ENCODE data around the gene CDKN1B.

The CDKN1B gene

DNA sequence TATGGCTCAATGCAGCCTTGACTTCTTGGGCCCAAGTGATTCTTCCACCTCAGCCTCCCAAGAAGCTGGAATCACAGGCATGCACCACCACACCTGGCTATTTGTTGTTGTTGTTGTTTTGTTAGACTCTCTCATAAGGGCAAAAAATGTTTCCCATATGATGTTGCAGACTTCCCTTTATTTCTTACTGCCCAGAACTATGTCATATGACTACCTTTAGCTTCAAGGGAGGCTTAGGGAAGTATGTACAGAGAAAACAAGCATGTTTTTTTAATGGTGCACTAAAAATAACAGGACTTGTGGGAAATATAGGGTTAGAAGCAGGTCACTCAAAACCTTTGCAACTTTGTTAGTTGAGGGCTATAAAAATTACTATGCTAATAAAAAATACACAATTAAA, 16.9 kb upstream of the CDKN1B start:
- no peak for DNase-seq (ENCODE audit: low read depth in 4 of 4, low spot score in 1 of 4)

DNA sequence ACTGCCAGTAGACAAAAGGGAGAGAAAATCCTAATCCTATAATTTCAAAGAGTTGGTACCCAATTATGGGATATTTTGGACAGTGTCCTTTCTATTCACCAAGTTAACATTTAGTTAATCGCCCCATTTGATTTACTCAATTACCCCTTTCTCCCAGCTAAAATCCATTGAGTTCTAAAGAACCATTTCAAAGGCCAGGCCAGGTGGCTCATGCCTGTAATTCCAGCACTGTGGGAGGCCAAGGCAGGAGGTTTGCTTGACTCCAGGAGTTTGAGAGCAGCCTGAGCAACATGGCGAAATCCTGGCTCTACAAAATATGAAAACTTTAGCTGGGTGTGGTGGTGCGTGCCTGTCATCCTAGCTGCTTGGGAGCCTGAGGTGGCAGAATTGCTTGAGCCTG, 15.7 kb upstream of the CDKN1B start:
- no peak for DNase-seq (ENCODE audit: low read depth in 4 of 4, low spot score in 1 of 4)

DNA sequence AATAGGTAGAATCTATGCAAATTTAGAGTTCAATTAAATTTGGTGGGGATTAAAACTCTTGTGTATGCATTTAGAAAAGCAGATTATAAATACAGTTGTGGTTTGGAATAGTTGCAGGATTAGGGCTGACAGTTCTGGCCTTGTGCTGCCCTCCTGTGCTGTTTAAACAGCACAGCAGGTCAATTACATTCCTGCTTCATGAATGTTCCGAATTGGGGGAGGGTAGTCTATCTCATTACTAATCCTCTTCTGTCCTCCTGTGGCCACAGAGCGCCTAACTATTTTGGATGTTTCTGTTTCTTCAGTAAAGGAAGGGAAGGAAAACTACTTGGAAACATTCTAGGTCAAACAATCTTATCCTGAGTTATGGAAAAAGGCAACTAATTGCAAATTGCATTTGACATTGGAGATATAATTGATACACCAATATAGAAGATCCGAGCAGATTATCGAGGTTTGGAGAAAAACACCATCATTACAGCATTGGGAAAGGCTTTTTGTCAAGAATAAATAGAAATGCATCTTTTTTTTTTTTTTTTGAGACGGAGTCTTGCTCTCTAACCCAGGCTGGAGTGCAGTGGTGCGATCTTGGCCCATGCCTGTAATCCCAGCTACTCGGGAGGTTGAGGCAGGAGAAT, 12.5 kb upstream of the CDKN1B start:
- no peak for DNase-seq (ENCODE audit: low read depth in 4 of 4, low spot score in 1 of 4)

DNA sequence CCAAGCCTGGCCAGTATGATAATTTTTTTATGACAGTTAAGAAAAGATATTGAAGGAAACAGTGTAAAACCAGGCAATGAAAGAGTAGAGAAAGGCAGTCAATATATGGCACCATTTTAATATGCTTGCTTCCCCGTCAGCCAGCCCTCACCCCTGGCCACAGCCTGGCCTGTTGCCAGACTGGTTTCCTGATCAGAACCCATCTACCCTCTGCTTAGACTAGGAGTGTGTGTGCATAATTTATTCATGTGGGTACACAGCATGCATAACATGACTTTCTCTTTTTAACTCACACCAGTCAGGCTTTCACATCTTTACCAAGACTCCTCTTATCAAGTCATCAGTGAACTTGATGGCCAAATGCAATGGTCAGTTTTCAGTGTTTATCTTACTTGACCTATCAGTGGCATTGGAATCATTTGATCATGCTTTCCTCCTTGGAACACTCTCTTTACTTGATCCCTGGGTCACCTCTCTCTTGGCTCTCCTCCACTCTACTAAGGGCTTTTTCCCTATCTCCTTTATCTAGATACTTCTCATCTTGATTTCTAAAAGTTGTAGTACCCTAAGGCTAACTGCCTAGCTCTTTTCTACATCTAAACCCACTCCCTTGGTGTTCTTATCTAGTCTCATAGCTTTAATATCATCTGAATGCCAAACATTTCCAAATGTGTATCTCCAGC, 11.2 kb upstream of the CDKN1B start:
- no peak for DNase-seq (ENCODE audit: low read depth in 4 of 4, low spot score in 1 of 4)

DNA sequence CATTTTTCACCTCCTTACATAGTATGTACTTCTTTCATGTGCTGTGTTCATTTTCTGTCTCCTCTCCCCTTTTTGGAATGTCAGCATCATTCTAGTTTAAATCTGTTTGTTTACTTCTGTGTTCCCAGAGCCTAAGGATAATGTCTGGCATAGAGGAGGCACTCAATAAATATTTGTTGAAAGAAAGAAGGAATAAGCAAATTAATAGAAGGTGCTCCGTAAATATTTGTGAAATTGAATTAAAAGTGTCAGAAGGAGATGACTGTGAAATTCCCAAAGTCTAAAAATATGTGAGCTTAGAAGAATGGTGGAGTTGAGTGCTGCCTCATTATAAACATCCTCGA, 3.3 kb upstream of the CDKN1B start:
- no peak for DNase-seq (ENCODE audit: low read depth in 4 of 4, low spot score in 1 of 4)

DNA sequence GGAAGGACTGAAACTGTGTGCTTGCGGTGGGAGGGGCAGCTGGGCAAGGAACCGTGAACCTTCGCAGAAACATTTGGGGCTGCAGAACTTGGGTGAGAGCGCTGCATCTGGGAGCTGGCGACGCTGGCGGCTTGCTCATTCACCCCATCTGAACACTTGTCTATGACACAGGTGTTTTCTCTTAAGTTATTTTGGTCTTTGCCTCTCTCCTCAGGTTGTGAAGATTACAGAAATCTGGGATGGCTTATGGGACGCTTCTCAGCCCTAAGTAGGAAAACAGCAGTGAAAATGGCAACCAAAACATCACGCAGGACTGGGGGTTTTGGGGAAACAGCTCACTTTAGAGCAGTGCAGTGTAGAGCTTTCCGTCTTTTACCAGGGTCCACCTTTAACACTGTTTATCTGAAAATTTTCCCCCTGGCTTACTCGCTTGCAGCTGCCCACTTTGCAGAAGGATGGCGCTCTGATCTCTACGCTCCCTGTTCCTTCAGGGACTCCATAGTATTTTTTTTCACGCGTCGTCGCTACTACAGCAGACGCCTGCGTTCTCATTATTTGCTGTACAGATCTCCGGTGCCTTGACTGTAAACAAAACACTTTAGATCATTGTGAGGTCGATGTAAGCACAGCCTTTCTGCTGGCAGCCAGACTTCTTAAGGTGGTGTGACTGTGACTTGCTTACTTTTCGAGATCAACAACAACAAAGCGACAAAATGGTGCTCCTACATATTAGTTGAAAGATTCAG, 2.7 kb upstream of the CDKN1B start:
- no peak for DNase-seq (ENCODE audit: low read depth in 4 of 4, low spot score in 1 of 4)

DNA sequence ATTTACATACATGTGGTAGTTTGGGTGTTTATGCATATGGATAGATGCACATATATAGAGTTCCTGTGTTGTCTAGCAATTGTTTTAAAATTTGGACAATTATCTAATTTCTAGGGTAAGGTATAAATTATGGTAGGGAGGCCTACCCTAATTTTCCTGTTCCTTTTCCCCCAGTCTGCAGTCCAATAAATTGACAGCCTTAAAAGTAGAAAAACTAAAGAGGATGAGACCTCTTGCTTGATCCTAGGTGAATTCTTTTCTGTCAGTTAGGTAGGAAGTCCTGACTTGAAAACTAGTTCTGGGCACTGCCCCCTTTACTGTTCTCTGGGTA, 2.1 kb upstream of the CDKN1B start:
- no peak for DNase-seq (ENCODE audit: low read depth in 4 of 4, low spot score in 1 of 4)

DNA sequence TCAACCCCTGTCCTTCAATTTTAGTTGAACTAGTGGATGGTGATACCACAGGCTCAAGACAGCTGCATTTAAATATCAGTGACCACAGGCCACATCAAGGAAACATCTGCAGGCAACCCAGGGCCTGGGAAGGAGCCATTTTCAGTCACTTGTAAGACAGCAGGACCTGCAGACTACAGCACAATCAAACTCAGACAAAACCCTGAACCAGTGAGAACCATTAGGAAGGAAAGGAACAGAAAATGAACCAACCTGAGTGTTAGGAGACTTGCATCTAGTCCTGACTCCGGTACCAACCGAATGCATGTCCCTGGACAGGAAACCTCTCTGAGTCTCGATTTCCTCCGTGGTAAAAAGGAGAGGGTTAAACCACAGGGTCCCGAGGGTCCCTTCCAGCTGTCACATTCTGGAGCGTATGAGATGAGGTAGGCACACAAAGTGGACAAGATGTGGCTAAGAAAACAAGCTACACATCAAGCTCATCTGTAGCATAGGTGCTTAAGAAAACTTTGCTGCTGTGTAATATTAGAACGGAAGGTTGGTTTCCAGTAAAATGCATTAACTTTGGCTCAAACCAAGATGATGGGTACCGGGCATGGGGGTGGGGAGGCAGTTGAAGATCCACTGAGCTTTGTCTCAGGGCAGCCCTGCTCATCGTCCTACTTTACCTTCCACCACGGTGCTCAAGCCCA, 1.6 kb upstream of the CDKN1B start:
- DNase-seq (ENCODE audit: low read depth in 4 of 4, low spot score in 1 of 4): no peak

DNA sequence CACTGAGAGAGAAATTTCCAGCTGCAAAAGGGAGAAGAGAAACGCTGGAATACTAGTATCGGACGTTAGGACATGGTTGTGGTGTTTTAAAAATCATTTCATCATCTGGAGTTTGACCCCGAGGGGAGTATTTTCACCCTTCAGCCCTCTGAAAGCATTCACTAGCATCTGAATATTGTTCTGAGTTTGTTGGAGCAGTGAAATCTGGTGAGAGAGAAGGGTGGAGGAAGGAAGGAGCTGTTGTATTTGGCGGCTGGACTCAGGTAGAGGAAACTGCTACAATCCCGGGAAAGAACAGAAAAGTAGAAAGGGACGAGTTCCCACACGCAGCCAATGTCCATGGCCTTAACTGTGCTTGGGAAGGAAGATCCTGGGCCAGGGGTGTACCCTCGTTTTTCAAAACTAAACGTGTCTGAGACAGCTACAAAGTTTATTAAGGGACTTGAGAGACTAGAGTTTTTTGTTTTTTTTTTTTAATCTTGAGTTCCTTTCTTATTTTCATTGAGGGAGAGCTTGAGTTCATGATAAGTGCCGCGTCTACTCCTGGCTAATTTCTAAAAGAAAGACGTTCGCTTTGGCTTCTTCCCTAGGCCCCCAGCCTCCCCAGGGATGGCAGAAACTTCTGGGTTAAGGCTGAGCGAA, 896 bp upstream of the CDKN1B start:
- no peak for DNase-seq (ENCODE audit: low read depth in 4 of 4, low spot score in 1 of 4)

DNA sequence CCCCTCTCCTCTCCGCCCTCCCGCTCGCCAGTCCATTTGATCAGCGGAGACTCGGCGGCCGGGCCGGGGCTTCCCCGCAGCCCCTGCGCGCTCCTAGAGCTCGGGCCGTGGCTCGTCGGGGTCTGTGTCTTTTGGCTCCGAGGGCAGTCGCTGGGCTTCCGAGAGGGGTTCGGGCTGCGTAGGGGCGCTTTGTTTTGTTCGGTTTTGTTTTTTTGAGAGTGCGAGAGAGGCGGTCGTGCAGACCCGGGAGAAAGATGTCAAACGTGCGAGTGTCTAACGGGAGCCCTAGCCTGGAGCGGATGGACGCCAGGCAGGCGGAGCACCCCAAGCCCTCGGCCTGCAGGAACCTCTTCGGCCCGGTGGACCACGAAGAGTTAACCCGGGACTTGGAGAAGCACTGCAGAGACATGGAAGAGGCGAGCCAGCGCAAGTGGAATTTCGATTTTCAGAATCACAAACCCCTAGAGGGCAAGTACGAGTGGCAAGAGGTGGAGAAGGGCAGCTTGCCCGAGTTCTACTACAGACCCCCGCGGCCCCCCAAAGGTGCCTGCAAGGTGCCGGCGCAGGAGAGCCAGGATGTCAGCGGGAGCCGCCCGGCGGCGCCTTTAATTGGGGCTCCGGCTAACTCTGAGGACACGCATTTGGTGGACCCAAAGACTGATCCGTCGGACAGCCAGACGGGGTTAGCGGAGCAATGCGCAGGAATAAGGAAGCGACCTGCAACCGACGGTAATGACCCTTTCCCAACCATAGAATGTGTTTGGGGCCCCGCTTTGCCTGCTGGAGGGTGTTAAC, 615 bp downstream of the CDKN1B start:
- DNase-seq (ENCODE audit: low read depth in 4 of 4, low spot score in 1 of 4): no peak

DNA sequence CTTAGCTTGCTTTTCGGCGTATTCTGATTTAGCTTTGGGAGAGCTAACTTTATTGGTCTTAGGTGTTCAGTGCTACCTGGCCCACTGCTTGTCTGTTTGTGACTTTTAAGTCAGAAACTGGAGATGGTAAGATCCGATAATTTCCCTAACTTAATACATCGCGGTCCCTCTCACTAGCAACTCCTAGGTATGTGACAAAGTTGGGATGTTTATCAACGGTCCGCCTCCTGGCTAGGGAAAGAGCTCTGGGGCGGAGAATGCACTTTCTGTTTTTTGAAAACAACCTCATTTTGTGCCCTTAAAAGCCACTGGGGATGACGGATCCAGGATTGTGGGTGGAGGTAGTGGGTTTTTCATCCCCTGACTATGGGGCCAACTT, 1.2 kb downstream of the CDKN1B start:
- no peak for DNase-seq (ENCODE audit: low read depth in 4 of 4, low spot score in 1 of 4)

DNA sequence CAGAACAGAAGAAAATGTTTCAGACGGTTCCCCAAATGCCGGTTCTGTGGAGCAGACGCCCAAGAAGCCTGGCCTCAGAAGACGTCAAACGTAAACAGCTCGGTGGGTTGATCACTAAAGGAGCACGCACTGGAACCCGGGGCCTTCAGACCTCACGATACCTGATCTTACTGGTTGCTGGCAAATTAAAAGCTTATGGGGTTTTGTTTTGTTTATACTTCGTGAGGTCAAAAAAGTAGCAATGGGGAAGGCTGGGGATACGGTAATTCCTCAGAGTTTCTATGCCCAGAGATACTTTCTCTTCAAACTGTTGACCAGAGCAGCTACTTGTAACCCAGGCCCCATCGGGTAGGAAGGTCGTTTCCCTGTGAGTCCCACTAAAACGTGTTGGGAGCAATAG, 1.7 kb downstream of the CDKN1B start:
- DNase-seq (ENCODE audit: low read depth in 4 of 4, low spot score in 1 of 4): no peak

DNA sequence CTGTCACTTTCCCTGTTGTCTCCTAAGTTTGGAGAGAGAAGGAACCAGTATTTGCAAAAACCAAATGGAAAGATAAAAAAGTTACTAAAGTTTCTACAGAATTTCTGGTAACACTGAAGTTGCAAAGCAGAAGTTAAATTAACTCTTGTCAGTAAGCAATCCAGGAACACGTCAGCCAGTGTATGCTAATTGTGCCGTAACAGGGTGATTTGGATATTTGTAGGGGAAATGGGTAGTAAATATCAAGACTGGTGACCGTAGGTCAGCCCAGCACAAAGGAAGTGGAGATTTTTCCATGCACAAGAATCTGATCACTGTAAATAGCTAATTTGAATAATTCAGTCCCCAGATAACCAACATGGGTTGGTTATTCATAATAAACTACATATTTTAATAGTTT, 2.3 kb downstream of the CDKN1B start:
- no peak for DNase-seq (ENCODE audit: low read depth in 4 of 4, low spot score in 1 of 4)

DNA sequence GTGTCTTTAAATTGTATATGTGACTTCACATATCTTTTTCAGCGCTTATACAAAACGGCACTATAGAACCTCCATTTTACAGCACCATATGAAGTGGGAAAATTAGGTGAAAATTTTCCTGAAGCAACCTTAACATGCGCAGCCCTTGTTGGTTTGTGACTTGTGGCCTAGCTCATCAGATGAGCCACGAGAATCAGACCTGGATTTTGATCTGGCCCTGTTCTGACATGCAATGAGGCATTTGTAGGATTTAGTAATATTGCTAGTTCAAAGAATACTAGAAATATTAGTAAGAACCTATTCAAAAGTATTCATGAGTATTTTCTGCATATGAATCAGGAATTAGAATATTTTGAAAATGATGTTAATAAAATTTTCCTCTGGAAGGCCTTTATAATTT, 2.9 kb downstream of the CDKN1B start:
- DNase-seq (ENCODE audit: low read depth in 4 of 4, low spot score in 1 of 4): no peak

DNA sequence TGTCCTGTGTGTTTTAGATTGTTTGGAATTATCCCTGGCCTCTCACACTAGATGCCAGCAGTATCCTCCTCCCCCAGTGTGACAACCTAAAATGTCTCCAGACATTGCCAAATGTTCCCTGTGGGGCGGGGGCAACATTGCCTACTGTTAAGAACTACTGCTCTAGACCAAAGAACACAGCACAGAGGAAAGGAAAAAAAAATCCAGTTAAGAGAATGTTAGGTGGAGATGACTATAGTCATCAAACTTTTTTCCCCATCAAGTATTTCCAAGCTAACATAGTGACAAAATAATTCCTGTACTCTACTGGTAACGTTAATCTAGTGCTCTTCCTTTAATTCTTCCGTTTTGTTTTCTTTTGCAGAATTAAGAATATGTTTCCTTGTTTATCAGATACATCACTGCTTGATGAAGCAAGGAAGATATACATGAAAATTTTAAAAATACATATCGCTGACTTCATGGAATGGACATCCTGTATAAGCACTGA, 3.5 kb downstream of the CDKN1B start:
- DNase-seq (ENCODE audit: low read depth in 4 of 4, low spot score in 1 of 4): no peak

DNA sequence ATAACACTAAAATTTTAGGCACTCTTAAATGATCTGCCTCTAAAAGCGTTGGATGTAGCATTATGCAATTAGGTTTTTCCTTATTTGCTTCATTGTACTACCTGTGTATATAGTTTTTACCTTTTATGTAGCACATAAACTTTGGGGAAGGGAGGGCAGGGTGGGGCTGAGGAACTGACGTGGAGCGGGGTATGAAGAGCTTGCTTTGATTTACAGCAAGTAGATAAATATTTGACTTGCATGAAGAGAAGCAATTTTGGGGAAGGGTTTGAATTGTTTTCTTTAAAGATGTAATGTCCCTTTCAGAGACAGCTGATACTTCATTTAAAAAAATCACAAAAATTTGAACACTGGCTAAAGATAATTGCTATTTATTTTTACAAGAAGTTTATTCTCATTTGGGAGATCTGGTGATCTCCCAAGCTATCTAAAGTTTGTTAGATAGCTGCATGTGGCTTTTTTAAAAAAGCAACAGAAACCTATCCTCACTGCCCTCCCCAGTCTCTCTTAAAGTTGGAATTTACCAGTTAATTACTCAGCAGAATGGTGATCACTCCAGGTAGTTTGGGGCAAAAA, 4.1 kb downstream of the CDKN1B start:
- no peak for DNase-seq (ENCODE audit: low read depth in 4 of 4, low spot score in 1 of 4)

DNA sequence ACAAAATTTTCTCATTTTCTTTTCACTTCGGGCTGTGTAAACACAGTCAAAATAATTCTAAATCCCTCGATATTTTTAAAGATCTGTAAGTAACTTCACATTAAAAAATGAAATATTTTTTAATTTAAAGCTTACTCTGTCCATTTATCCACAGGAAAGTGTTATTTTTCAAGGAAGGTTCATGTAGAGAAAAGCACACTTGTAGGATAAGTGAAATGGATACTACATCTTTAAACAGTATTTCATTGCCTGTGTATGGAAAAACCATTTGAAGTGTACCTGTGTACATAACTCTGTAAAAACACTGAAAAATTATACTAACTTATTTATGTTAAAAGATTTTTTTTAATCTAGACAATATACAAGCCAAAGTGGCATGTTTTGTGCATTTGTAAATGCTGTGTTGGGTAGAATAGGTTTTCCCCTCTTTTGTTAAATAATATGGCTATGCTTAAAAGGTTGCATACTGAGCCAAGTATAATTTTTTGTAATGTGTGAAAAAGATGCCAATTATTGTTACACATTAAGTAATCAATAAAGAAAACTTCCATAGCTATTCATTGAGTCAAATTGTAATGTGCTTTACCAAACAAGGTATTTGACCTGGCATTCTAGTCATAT, 4.8 kb downstream of the CDKN1B start:
- no peak for DNase-seq (ENCODE audit: low read depth in 4 of 4, low spot score in 1 of 4)

DNA sequence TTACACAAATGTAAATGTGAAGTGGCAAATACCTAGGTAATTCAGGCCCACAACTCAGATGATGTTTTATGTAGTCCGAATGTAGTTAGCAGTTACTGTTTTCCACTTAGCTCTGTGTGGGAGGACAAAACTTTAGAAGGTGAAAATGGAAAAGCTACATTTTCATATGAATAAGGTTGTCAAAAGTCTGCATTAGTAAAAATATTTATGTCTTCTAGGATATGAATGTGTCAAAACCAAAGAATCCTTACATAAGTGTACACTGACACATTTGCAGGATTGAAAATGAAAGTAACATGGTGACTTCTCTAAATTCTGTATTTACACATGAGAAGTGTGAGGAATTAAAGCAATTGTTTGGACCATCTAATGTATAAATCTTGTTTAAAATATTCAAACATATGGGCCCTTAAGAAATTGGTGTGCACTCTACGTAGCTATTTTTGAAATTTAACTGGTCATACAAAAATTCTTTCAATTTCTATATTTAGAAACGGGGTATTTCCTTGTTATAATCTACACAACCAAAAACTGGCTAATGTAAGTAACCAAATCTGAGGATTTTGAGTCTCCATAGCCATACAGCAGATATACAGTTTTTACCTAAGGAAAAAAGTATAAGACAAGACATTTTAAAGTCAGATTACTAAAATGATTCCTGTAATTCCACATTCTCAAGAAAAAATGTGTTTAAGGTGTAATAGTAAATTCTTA, 5.4 kb downstream of the CDKN1B start:
- no peak for DNase-seq (ENCODE audit: low read depth in 4 of 4, low spot score in 1 of 4)

DNA sequence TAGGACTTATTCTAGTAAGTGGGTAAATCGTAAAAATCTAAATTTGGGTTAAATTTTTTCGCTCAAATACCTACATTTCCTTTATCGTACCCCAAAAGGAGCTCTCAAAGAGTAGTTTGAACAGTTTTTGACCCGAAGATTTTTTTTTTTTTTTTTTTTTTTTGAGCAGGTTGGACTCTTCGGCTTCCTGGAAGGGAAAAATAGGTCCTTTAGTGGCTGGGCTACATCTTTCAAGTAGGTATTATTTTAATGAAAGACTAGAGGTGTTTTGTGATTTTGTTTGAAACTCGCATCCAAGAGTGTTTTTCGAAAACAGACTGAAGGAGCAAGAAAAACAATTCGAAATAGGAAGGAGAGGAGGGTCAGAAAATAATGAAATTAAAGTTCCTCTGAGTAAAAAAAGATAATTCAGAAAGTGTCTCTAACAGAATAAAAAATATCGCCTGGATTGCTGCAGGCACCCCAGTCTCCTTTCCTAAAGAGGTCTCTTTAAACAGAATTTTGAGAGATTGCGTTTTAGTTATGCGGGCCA, 6.0 kb downstream of the CDKN1B start:
- DNase-seq (ENCODE audit: low read depth in 4 of 4, low spot score in 1 of 4): no peak
